IPS-18c (cell line): Measurements from ENCODE around the gene MRPS7.
"Not testable (repeated sequence)": the region's sequence is repeated elsewhere in the genome, so short reads cannot be mapped to it uniquely, and the experiment has no call there.

Experiments
- H3K4me3 ChIP-seq: 2 replicates; pipeline ENCODE4 v1.7.0; 2013; ENCODE audit warnings: low read depth, mild to moderate bottlenecking, low read length, moderate library complexity; ENCODE audit not compliant: insufficient read depth
- H3K9me3 ChIP-seq: one replicate; pipeline ENCODE4 v1.6.1; 2013; ENCODE audit warnings: mild to moderate bottlenecking, low read length, moderate library complexity; ENCODE audit not compliant: control insufficient read depth, insufficient read depth

Gene MRPS7

GRCh38 chr17:75241143-75241430 lies 20.6 kb upstream of the MRPS7 start:
- Histone ChIP-seq H3K4me3 (no peak overlapping the region), H3K9me3 (no peaks in the 10 kb centered on the region)

- Histone ChIP-seq H3K4me3 (no peak overlapping the region), H3K9me3 (no peaks in the 10 kb centered on the region)
Measured at GRCh38 chr17:75241502-75241901, 20.2 kb upstream of the MRPS7 start.

GRCh38 chr17:75241996-75242460 lies 19.7 kb upstream of the MRPS7 start:
- Histone ChIP-seq H3K4me3 (no peak overlapping the region), H3K9me3 (no peaks in the 10 kb centered on the region)

- no peaks in the 10 kb centered on the region for H3K9me3 ChIP-seq
Measured at GRCh38 chr17:75242461-75243042, 19.1 kb upstream of the MRPS7 start.

GRCh38 chr17:75244133-75244866 lies 17.4 kb upstream of the MRPS7 start:
- no peak overlapping the region for H3K4me3 ChIP-seq
- H3K9me3 ChIP-seq, result no peaks in the 10 kb centered on the region

More at GRCh38 chr17:75242461-75243042, 19.1 kb upstream of the MRPS7 start:
- no peak overlapping the region for H3K4me3 ChIP-seq

- Histone ChIP-seq H3K9me3 (no peaks in the 10 kb centered on the region), H3K4me3 (no peak overlapping the region)
Measured at GRCh38 chr17:75245011-75245410, 16.7 kb upstream of the MRPS7 start.

GRCh38 chr17:75246404-75246803 lies 15.3 kb upstream of the MRPS7 start:
- no peaks in the 10 kb centered on the region for H3K9me3 ChIP-seq
- H3K4me3 ChIP-seq, result no peak overlapping the region

GRCh38 chr17:75249564-75249963 lies 12.1 kb upstream of the MRPS7 start:
- no peak overlapping the region for H3K4me3 ChIP-seq

GRCh38 chr17:75250009-75250471 lies 11.6 kb upstream of the MRPS7 start:
- H3K4me3 ChIP-seq, result no peak overlapping the region
- no peaks in the 10 kb centered on the region for H3K9me3 ChIP-seq

More at GRCh38 chr17:75249564-75249963, 12.1 kb upstream of the MRPS7 start:
- H3K9me3 ChIP-seq, result no peaks in the 10 kb centered on the region

DNA sequence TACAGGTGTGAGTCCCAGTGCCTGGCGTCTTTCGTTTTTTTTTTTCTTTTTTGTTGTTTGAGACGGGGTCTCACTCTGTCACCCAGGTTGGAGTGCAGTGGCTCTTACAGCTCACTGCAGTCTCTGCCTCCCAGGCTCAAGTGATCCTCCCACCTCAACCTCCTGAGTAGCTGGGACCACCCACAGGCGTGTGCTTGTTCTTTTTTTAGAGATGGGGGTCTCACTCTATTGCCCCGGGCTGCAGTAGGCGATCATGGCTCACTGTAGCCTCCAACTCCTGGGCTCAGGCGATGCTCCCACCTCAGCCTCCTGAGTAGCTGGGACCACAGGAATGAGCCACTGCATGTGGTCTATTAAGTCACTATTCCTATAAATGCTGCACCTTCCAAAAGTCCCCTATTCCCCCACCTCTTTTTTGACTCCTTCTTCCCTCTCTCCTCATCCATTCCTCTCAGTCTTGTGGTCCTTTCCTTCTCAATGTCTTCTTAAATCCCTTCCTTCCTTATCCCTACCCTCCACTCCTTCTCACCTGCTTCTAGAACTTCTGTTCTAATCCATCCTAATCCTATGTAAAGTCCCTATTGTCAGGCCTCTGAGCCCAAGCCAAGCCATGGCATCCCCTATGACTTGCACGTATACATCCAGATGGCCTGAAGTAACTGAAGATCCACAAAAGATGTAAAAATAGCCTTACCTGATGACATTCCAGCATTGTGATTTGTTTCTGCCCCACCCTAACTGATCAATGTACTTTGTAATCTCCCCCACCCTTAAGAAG lies 9.5 kb upstream of the MRPS7 start:
- H3K4me3 ChIP-seq, result no peak overlapping the region
- no peaks in the 10 kb centered on the region for H3K9me3 ChIP-seq

GRCh38 chr17:75255954-75256698 lies 5.6 kb upstream of the MRPS7 start:
- H3K4me3 ChIP-seq, H3K9me3 ChIP-seq: not testable (repeated sequence)

DNA sequence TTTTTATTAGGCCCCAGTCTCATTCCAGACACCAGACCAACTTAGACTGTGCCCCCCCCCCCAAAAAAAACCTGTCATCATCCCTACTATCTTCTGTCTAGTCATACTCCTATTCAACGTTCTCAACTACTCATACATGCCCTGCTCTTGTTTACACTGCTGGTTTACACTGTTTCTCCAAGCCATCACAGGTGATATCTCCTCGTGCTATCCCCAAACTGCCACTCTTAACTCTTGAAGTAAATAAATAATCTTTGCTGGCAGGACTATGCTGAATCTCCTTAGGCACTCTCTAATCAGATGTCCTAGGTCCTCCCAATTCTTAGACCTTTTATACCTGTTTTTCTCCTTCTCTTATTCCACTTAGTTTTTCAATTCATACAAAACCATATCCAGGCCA lies 4.5 kb upstream of the MRPS7 start:
- H3K4me3 ChIP-seq, H3K9me3 ChIP-seq: not testable (repeated sequence)

DNA sequence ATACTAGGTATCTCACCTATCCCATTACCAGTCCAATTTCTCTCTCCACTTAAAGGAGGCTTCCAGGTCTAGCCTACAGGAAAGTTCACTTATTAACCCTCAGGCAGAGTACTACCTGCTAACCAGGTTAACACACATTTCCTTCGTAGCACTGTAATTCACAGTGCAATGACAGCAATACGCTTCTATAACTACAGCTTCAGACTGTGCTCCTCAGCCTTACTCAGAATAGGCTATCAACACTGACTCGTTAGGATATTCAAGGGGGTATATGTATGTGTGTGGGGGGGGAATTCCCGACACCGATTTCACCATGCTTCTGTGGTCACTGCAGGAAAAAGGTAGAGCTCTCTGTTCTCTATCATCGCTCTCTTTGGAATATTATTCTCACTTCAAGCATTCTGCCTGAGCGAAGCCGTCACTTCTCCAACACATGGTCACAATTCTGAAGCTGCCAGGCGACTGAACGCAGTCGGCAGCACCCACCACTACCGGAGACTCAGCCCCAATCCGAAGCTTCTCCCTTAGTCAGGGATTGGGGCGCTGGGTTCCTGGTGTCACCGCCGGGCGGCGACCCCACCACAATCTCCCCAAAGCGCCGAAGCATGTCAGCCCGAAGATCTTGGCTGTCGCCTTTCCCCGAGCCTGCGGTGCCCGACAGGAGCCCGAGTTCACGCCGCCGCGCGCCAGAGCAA lies 891 bp upstream of the MRPS7 start:
- Histone ChIP-seq H3K9me3 (no peaks in the 10 kb centered on the region), H3K4me3 (peak overlapping the region; percentile 98)

- no peaks in the 10 kb centered on the region for H3K9me3 ChIP-seq
- H3K4me3 ChIP-seq, result peak overlapping the region; percentile 98
Measured at GRCh38 chr17:75262112-75262606, 480 bp downstream of the MRPS7 start.

DNA sequence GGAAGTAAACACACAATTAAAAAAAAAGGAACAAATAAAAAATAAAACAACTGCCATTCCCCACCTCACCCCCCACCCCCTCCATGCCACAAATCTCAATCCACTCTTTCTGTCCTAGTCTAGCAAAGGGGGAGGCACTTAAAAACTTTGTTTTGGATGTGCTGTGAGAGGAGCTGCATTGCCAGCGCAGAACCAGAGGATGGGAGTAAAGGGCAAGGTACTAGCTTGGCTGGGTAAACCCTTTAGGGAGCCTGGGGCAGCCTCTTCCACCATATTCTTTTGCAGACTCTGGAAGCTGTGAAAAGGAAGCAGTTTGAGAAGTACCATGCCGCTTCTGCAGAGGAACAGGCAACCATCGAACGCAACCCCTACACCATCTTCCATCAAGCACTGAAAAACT lies 1.4 kb downstream of the MRPS7 start:
- Histone ChIP-seq H3K9me3 (no peaks in the 10 kb centered on the region), H3K4me3 (no peak overlapping the region)

- no peak overlapping the region for H3K4me3 ChIP-seq
Measured at GRCh38 chr17:75265614-75266315, 4.1 kb downstream of the MRPS7 start.

More at GRCh38 chr17:75265614-75266315, 4.1 kb downstream of the MRPS7 start:
- H3K9me3 ChIP-seq, result no peaks in the 10 kb centered on the region
